ENCODE data around the gene DHRS1. TPM values are rescaled to one million over a fixed set of nuclear protein-coding genes. Genes with fewer than 3 reads are reported as not detected.

Gene DHRS1
- total and polyA plus RNA-seq, 7 donors, result 13.9 to 56.6 (median 34.6) TPM

GRCh38 chr14:24316597-24316950, 17.0 kb upstream of the DHRS1 start:
- no peak overlapping the region for H3K4me3 ChIP-seq
- TF ChIP-seq POLR2A (IDR thresholded peaks at IDR 0.05), result no peak
- TF ChIP-seq EP300 (IDR thresholded peaks at IDR 0.05), result no peak
- no peak for TF ChIP-seq POLR2AphosphoS5 (IDR thresholded peaks at IDR 0.05)
- TF ChIP-seq CTCF (IDR thresholded peaks at IDR 0.05), result no peak
- peaks cover 5 to 57% (median 38%) of the 10 kb centered on the region in 3 donors for H3K27me3 ChIP-seq
- WGBS, 2 donors, result 45 to 68% methylated on average over 18 of the region's 18 CpGs
- peak; percentile 59 for DNase-seq
- peak overlapping the region in 1 of 4 donors; percentile 52 for H3K27ac ChIP-seq
- H3K4me1 ChIP-seq, result peaks cover 0 to 13% (median 11%) of the 10 kb centered on the region in 4 donors
- intact Hi-C loops (cut with DNase I), result no loop called here
- no peaks in the 10 kb centered on the region for H3K9me3 ChIP-seq
- H3K36me3 ChIP-seq, result no peaks in the 10 kb centered on the region

GRCh38 chr14:24315807-24316596, 16.4 kb upstream of the DHRS1 start:
- no peak overlapping the region for H3K4me3 ChIP-seq

GRCh38 chr14:24315243-24315806, 15.7 kb upstream of the DHRS1 start:
- no peak for TF ChIP-seq POLR2AphosphoS5 (IDR thresholded peaks at IDR 0.05)
- TF ChIP-seq POLR2A (IDR thresholded peaks at IDR 0.05), result no peak
- TF ChIP-seq EP300 (IDR thresholded peaks at IDR 0.05), result no peak
- TF ChIP-seq CTCF (IDR thresholded peaks at IDR 0.05), result no peak
- Histone ChIP-seq H3K9me3 (no peaks in the 10 kb centered on the region), H3K27ac (peak overlapping the region in 3 of 4 donors; percentile 17 to 52 (median 25)), H3K27me3 (peaks cover 5 to 54% (median 38%) of the 10 kb centered on the region in 3 donors), H3K4me3 (no peak overlapping the region), H3K4me1 (peaks cover 0 to 26% (median 24%) of the 10 kb centered on the region in 4 donors), H3K36me3 (no peaks in the 10 kb centered on the region)
- no peak for DNase-seq
- intact Hi-C loops (cut with DNase I), result no loop called here
- 54 to 86% methylated on average over 10 of the region's 10 CpGs for WGBS, 2 donors

More at GRCh38 chr14:24315807-24316596, 16.4 kb upstream of the DHRS1 start:
- intact Hi-C loops (cut with DNase I), result no loop called here
- Histone ChIP-seq H3K9me3 (no peaks in the 10 kb centered on the region), H3K36me3 (no peaks in the 10 kb centered on the region), H3K4me1 (peaks cover 0 to 19% (median 17%) of the 10 kb centered on the region in 4 donors), H3K27me3 (peaks cover 5 to 57% (median 38%) of the 10 kb centered on the region in 3 donors), H3K27ac (peak overlapping the region in 3 of 4 donors; percentile 1 to 52 (median 17))
- TF ChIP-seq POLR2A (IDR thresholded peaks at IDR 0.05), result no peak
- TF ChIP-seq POLR2AphosphoS5 (IDR thresholded peaks at IDR 0.05), result peak in 2 of 4 donors; percentile 8 to 27
- no peak for TF ChIP-seq EP300 (IDR thresholded peaks at IDR 0.05)
- DNase-seq, result no peak
- WGBS, 2 donors, result 17 to 64% methylated on average over 70 of the region's 70 CpGs

GRCh38 chr14:24314377-24315193, 15.0 kb upstream of the DHRS1 start:
- TF ChIP-seq CTCF (IDR thresholded peaks at IDR 0.05) (no peak), POLR2A (IDR thresholded peaks at IDR 0.05) (no peak), EP300 (IDR thresholded peaks at IDR 0.05) (no peak), POLR2AphosphoS5 (IDR thresholded peaks at IDR 0.05) (no peak)
- WGBS, 2 donors, result 74 to 77% methylated on average over 5 of the region's 5 CpGs
- Histone ChIP-seq H3K27me3 (peaks cover 5 to 46% (median 37%) of the 10 kb centered on the region in 3 donors), H3K4me1 (peaks cover 0 to 33% (median 31%) of the 10 kb centered on the region in 4 donors), H3K4me3 (no peak overlapping the region), H3K9me3 (no peaks in the 10 kb centered on the region), H3K27ac (peak overlapping the region in 1 of 4 donors; percentile 25), H3K36me3 (no peaks in the 10 kb centered on the region)
- intact Hi-C loops (cut with DNase I), result no loop called here
- DNase-seq, result no peak

Measured in sigmoid colon (tissue), 7 donors.